ENCODE measurements around the gene TMPO.
"Not testable (repeated sequence)": the region's sequence is repeated elsewhere in the genome, so short reads cannot be mapped to it uniquely, and the experiment has no call there.

TMPO gene

GRCh38 chr12:98579835-98580234 lies 64.4 kb downstream of the TMPO start:
- no peak for DNase-seq

- DNase-seq, result no peak
These were observed 65.3 kb downstream of the TMPO start for GRCh38 chr12:98580695-98581094.

DNA sequence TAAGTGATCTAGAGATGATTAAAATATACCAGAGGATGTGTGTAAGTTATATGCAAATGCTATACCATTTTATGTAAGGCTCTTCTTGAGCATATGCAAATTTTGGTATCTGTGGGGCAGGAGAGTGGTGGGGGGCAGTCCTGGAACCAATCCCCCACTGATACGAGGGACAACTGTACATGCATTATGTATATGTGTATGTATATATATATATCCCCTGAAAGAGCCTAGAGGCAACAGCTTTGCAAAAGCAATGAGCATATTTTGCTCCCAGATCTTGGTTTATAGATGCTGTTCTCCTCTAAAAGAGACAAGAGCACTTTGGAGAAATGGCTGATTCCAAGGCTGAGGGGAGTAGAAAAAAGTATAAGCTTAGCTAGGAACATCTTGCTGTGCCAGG lies 65.7 kb downstream of the TMPO start:
- no peak for DNase-seq

DNA sequence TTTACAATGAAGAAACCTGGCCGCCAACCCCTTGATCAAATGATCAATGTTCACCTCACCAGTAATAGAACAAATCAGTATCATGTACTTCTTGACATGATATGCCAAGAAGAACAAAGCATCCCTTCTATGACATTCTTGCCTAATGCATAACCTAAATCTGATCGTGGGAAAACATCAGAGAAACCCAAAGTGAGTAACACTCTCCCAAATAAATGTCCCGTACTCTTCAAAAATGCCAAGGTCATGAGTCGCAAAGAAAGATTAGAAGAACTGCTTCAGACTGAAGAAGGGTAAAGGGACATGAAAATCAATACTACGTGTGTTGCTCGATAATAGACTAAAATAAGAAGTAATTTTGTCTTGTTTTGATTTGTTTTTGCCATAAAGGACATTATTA lies 66.7 kb downstream of the TMPO start:
- no peak for DNase-seq

DNA sequence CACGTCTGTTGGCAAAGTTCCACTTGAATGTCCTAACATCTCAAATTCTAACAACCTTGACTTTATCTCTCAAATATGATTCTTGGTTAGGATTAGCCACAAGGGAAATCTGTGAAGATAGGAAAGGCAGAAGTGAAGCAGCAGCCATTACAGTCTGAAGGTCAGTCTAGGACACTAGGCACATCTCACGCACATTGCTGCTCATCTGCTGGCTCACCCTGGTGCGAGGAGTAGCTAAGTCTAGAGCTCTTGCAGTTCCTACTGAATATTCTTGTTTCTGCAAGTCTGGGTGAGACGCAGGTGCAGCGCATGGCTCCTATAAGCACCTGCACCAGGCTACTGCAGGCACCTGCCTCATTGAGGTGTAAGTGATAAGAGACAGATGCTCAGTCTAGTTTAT lies 71.7 kb downstream of the TMPO start:
- DNase-seq, result no peak

- no peak for DNase-seq
These were observed 75.8 kb downstream of the TMPO start for GRCh38 chr12:98591209-98591608.

DNA sequence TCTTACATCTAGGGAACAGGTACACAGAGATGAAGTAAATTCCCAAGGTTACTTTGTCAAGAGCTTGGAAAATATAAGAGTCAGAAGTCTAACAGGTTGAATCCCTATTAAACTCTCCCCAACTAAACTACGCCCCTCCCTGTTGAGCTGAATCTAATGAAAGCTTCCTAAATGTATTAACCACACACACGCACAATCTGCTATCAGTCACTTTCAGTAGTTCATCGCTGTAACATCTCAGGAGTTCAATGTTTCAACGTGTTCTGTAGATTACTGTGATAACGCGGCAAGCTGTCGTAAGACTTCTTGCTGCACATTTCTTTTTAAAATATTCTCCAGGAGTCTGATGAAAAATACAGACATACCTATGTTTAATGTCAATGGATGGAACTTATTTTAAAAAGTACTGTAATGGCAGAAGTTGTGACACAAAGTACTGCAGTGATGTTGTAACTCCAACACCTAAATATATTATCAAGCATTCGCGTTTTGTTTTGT lies 77.5 kb downstream of the TMPO start:
- DNase-seq, result peak in 1 of 2 donors; percentile 3

DNA sequence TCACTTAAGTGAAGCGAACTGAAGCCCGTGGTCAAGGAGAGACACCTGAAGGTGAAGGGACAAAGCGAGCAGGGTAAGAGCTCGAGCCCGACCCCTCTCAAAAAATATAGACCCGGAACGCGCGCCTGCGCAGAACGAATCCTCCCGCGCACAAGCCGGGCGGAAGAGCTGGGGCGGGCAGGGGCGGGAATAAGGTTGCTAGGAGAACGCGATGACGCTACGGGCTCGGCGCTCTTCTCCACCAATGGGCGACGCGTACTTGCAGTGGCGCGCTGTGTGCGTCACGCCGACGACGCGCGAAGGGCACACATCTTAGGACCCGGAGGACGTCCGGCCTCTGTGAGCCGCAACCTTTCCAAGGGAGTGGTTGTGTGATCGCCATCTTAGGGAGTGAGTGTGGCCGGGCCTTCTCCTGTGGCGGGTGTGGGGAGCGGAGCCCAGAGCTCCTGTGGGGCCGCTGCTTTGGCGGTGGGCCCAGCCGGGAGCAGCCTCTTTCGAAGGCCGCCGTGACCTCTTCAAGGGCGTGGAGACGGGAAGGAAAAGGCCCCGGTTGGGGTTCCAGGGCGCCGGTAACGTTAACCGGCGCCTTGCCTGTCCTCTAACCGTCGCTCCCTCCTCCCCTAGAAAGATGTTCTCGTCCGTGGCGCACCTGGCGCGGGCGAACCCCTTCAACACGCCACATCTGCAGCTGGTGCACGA lies 78.1 kb downstream of the TMPO start, which contains the start of gene SLC25A3:
Gene SLC25A3 (plus strand): TSS at position 336 of the 699 bp plus-strand sequence. CDS start 293 bp downstream, at position 629.
- peak; percentile 92 to 93 for DNase-seq

DNA sequence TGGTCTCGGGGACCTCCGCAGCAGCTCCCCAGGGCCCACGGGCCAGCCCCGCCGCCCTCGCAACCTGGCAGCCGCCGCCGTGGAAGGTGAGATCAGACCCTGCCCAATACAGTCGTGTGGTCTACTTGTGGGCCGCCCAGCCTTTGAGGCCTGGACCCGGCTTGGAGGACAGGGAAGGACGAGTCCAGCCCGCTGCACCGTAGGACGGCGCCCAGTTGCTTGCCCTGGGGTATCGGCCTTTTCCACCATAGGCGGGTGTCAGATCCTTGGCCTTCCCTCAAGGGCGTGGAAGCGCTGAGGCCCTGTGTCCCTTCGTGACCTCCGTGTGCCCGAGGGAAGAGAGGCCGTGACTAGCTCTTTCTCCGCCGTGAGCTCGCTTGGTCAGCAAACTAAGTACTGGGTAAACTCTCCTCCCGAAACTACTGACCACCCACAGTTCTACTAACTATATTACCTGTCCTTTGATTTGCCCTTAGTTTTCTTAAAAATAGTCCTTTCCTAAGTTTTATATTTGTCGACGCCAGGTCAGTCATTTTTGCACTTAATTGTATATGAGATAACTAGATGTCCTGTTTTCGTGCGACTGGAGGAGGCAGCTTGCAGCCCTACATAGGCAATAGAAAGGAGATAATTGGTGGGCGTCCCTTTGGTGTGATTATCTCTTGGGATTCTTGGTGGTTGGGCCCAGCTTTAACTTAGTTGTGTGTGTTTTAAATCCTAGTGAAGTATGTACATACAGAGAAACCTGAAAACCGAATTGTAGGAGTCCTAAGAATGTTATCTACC lies 78.9 kb downstream of the TMPO start:
- peak in 1 of 2 donors; percentile 26 for DNase-seq

- DNase-seq, result no peak
These were observed 80.0 kb downstream of the TMPO start for GRCh38 chr12:98595243-98595988.

- DNase-seq, result not testable (repeated sequence)
These were observed 81.9 kb downstream of the TMPO start for GRCh38 chr12:98597313-98597712.
